Smooth muscle cell (in vitro differentiated cells): ENCODE results near the gene ETV6. TPM values are rescaled to one million over a fixed set of nuclear protein-coding genes. Genes with fewer than 3 reads are reported as not detected.

ENCODE experiments used
- DNase-seq: peaks from one replicate; lab custom pipeline; 2025; ENCODE audit not compliant: unreplicated experiment; lab: John Stamatoyannopoulos, UW
- H2AFZ ChIP-seq: fragments of 200-600 bp; sonication (generic); 2 replicates; pipeline ENCODE4 v1.6.0; 2016; ENCODE audit warnings: antibody characterized with exemption, low read depth, mild to moderate bottlenecking
- H3F3A ChIP-seq: fragments of 200-600 bp; sonication (generic); 2 replicates; pipeline ENCODE4 v1.6.0; 2017; ENCODE audit warnings: antibody characterized with exemption, low read depth
- H3K27ac ChIP-seq: fragments of 200-600 bp; sonication (generic); 2 replicates; pipeline ENCODE4 v1.5.1; 2016; ENCODE audit warnings: low read depth, mild to moderate bottlenecking
- H3K27me3 ChIP-seq: fragments of 200-600 bp; sonication (generic); 2 replicates; pipeline ENCODE4 v1.6.1; 2016; ENCODE audit warnings: low read depth, mild to moderate bottlenecking
- H3K36me3 ChIP-seq: fragments of 200-600 bp; sonication (generic); 2 replicates; pipeline ENCODE4 v1.5.1; 2016; ENCODE audit warnings: low read depth
- H3K4me1 ChIP-seq: fragments of 200-600 bp; sonication (generic); 2 replicates; pipeline ENCODE4 v1.5.1; 2016; ENCODE audit warnings: low read depth
- H3K4me2 ChIP-seq: fragments of 200-600 bp; sonication (generic); 2 replicates; pipeline ENCODE4 v1.6.0; 2016; ENCODE audit warnings: mild to moderate bottlenecking
- H3K4me3 ChIP-seq: fragments of 200-600 bp; sonication (generic); 2 replicates; pipeline ENCODE4 v1.5.1; 2016; ENCODE audit warnings: mild to moderate bottlenecking
- H3K79me2 ChIP-seq: fragments of 200-600 bp; sonication (generic); 2 replicates; pipeline ENCODE4 v1.6.0; 2016; ENCODE audit warnings: low read depth, mild to moderate bottlenecking
- H3K9ac ChIP-seq: fragments of 200-600 bp; sonication (generic); 2 replicates; pipeline ENCODE4 v1.6.0; 2016; ENCODE audit warnings: low read depth
- H3K9me3 ChIP-seq: fragments of 200-600 bp; sonication (generic); replicated peaks from 2 replicates; pipeline ENCODE4 v1.5.1; 2016; ENCODE audit warnings: low read depth
- H4K20me1 ChIP-seq: fragments of 200-600 bp; sonication (generic); 2 replicates; pipeline ENCODE4 v1.6.0; 2016; ENCODE audit warnings: low read depth
- WGBS: methylation state at CpG from one replicate; pipeline ENCODE4 v1.1.7; 2016; ENCODE audit warnings: low lambda C conversion rate; 5-methylcytosine and 5-hydroxymethylcytosine counted together
- polyA plus RNA-seq: library from polyadenylated mRNA; unstranded; fragments of >200 nt; fragmentation: Nextera tagmentation; extraction: Ambion mirVana; gene quantifications from 2 replicates; pipeline ENCODE4 v1.2.1, GENCODE V29; 2016
- total RNA-seq: library from RNA; depleted of rRNA; stranded (reverse); fragments of >200 nt; gene quantifications from 2 replicates; pipeline ENCODE4 v1.2.3, GENCODE V29; 2014
- TF ChIP-seq, protein P1 (sequence below): fragments of 200-600 bp; sonication (generic); IDR thresholded peaks from 2 replicates; pipeline ENCODE4 v1.5.1; 2017; ENCODE audit warnings: borderline replicate concordance, mild to moderate bottlenecking, antibody characterized with exemption; ENCODE audit not compliant: insufficient read depth, poor library complexity, severe bottlenecking

ETV6 gene
- total and polyA plus RNA-seq, 2 experiments from 2014 or later: 11.5 to 23.8 TPM

DNA sequence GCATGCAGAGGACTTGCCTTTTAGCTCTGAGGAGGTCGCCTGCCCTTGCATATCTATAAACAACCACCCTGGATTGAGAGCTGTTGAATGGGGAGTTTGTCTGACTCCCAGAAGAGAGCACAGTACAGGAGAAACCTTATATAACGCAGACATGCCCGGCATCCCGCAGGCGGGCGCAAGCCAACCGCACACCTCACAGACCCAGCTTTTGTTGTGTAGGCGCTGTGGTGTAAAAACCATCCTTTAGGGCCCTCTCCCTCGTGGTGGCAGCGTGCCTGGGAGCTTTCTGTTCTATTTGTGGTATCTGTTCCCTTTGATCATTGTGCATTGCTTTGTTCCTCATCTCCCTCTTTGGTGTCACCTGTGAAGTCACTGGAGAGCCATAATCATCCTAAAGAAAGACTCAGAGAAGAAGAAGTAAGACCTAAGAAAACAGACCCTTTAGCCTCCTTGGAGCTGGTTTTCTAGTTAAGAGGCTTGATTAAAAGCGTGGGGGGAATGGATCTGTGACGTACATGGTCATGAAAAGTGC is 77.7 kb downstream of the ETV6 start:
- Histone ChIP-seq H3K9me3 (no peaks in the 10 kb centered on the region), H3K27ac (no peak overlapping the region), H3K4me3 (no peak overlapping the region), H2AFZ (no peak overlapping the region), H3K9ac (no peak overlapping the region), H4K20me1 (no peaks in the 10 kb centered on the region), H3K4me2 (no peak overlapping the region), H3K36me3 (no peaks in the 10 kb centered on the region), H3K79me2 (peaks cover 94% of the 10 kb centered on the region), H3K4me1 (peaks cover 18% of the 10 kb centered on the region), H3K27me3 (no peaks in the 10 kb centered on the region), H3F3A (no peaks in the 10 kb centered on the region)
- TF ChIP-seq, protein P1, sequence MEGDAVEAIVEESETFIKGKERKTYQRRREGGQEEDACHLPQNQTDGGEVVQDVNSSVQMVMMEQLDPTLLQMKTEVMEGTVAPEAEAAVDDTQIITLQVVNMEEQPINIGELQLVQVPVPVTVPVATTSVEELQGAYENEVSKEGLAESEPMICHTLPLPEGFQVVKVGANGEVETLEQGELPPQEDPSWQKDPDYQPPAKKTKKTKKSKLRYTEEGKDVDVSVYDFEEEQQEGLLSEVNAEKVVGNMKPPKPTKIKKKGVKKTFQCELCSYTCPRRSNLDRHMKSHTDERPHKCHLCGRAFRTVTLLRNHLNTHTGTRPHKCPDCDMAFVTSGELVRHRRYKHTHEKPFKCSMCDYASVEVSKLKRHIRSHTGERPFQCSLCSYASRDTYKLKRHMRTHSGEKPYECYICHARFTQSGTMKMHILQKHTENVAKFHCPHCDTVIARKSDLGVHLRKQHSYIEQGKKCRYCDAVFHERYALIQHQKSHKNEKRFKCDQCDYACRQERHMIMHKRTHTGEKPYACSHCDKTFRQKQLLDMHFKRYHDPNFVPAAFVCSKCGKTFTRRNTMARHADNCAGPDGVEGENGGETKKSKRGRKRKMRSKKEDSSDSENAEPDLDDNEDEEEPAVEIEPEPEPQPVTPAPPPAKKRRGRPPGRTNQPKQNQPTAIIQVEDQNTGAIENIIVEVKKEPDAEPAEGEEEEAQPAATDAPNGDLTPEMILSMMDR: no peak
- DNase-seq: no peak
- 93% methylated on average over 12 of the region's 12 CpGs for WGBS

DNA sequence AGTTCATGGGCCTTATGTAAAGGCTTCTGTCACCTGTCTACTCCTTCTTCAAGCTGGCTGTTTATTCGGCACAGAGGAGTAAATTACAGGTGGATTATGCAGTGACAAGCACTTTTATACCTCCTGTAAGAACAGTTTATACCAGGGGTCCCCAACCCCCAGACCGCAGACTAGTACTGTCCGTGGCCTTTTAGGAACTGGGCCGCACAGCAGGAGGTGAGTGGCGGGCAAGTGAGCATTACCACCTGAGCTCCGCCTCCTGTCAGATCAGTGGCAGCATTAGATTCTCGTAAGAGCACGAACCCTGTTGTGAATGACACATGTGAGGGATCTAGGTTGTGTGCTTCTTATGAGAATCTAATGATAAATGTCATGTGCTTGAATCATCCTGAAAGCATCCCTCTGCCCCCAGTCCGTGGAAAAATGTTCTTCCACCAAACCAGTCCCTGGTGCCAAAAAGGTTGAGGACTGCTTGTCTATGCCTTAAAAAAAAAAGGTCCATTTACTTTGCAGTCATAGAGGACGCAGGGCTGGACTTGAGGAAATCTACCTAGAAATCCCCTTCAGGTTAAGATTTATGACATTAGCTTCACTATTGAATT is 78.8 kb downstream of the ETV6 start:
- Histone ChIP-seq H3K36me3 (no peaks in the 10 kb centered on the region), H3K9me3 (no peaks in the 10 kb centered on the region), H3F3A (no peaks in the 10 kb centered on the region), H4K20me1 (no peaks in the 10 kb centered on the region), H3K27ac (no peak overlapping the region), H3K27me3 (no peaks in the 10 kb centered on the region), H3K4me3 (no peak overlapping the region), H3K4me1 (peaks cover 18% of the 10 kb centered on the region), H3K9ac (no peak overlapping the region), H2AFZ (no peak overlapping the region), H3K79me2 (peaks cover 93% of the 10 kb centered on the region), H3K4me2 (no peak overlapping the region)
- 85% methylated on average over 10 of the region's 10 CpGs for WGBS
- TF ChIP-seq, protein P1: no peak
- no peak for DNase-seq

DNA sequence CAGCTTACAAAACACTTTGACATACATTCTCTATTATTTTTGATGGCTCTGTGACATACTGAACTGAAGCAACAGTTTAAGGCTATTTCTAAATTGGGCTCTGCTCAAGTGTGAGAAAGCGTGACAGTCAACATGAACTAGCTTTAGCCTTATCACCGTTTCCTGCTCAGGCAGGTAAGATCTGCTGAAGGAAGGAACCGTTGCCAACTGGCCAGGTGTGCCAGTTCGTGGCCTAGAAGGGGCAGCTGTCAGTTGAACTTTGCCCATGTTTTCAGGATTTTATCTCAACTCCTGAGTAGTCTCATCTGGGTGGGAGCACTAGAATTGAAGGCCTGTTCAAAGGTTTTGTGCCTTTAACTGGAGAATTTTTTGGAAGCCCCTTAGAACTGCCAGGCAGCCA is 79.5 kb downstream of the ETV6 start:
- H3F3A ChIP-seq: no peaks in the 10 kb centered on the region
- no peaks in the 10 kb centered on the region for H3K36me3 ChIP-seq
- H3K27me3 ChIP-seq: no peaks in the 10 kb centered on the region
- H3K79me2 ChIP-seq: peaks cover 93% of the 10 kb centered on the region
- H3K9ac ChIP-seq: no peak overlapping the region
- peak overlapping the region; percentile 64 for H3K27ac ChIP-seq
- H2AFZ ChIP-seq: no peak overlapping the region
- TF ChIP-seq, protein P1: no peak
- H4K20me1 ChIP-seq: no peaks in the 10 kb centered on the region
- H3K9me3 ChIP-seq: no peaks in the 10 kb centered on the region
- WGBS: 89% methylated on average over 4 of the region's 4 CpGs
- no peak overlapping the region for H3K4me3 ChIP-seq
- peak overlapping the region; percentile 17 for H3K4me2 ChIP-seq
- DNase-seq: no peak
- H3K4me1 ChIP-seq: peaks cover 14% of the 10 kb centered on the region

DNA sequence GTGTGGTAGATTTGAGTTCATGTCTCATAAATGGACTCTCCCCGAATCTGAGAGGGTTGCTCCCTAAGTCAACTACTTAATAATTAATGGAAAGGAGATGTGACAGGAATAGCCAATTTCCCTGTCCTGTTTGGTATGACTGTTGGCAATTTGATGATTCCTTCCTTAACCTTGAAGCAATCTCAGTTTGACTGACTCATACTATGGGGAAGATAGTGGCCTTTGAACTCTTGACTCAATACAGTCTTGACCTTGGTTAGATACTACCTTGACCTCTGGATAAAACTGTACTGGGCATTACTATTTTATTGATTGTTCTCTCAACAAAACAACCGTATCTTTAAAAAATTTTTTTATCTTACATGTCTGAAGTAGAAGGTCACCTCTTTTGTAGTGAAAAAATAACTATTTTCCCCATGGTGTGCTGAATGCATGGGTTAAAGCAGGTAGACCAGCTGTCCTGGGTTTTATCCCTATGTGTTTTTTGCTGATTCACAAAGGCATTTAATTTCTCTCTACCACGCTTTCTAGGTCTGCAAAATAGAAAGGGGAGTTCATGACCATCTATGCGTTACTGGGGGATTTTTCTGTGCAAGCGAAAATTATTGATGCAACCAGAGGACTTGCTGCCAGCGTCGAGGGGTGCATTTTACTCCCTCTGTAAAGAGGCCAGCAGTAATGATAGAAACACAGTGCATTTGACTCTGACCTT is 80.1 kb downstream of the ETV6 start:
- Histone ChIP-seq H3K36me3 (no peaks in the 10 kb centered on the region), H3K27me3 (no peaks in the 10 kb centered on the region), H2AFZ (no peak overlapping the region), H3K9ac (no peak overlapping the region), H3K9me3 (no peaks in the 10 kb centered on the region), H3K4me1 (peaks cover 9% of the 10 kb centered on the region), H3K4me2 (peak overlapping the region; percentile 17), H3K27ac (peak overlapping the region; percentile 64), H3K79me2 (peaks cover 93% of the 10 kb centered on the region), H3K4me3 (no peak overlapping the region), H4K20me1 (peaks cover 3% of the 10 kb centered on the region), H3F3A (no peaks in the 10 kb centered on the region)
- TF ChIP-seq, protein P1: no peak
- DNase-seq: no peak
- 90% methylated on average over 7 of the region's 7 CpGs for WGBS
